ENCODE results near the gene BTBD7.

Gene BTBD7

GRCh38 chr14:93317210-93317874 is 15.5 kb downstream of the BTBD7 start:
- H3K9ac ChIP-seq (ENCODE audit: low read length): no peak overlapping the region
- H3K27ac ChIP-seq (ENCODE audit: low read depth, low read length): peak overlapping the region; percentile 83; the same call in 1 of the 2 replicates
- peaks cover 19% of the 10 kb centered on the region for H3K4me1 ChIP-seq (ENCODE audit: control insufficient read depth, insufficient read depth, low read length)
- H3K27me3 ChIP-seq (ENCODE audit: control insufficient read depth, insufficient read depth, low read length): no peaks in the 10 kb centered on the region
- H3K36me3 ChIP-seq (ENCODE audit: control insufficient read depth, insufficient read depth, low read length): no peaks in the 10 kb centered on the region
- no peak overlapping the region for H3K4me3 ChIP-seq (ENCODE audit: low read depth, low read length)
- H3K9me3 ChIP-seq (ENCODE audit: control insufficient read depth, insufficient read depth, low read depth, low read length): no peaks in the 10 kb centered on the region

- H3K27ac ChIP-seq (ENCODE audit: low read depth, low read length): no peak overlapping the region
- no peaks in the 10 kb centered on the region for H3K27me3 ChIP-seq (ENCODE audit: control insufficient read depth, insufficient read depth, low read length)
- no peaks in the 10 kb centered on the region for H3K36me3 ChIP-seq (ENCODE audit: control insufficient read depth, insufficient read depth, low read length)
- H3K4me3 ChIP-seq (ENCODE audit: low read depth, low read length): no peak overlapping the region
- no peaks in the 10 kb centered on the region for H3K9me3 ChIP-seq (ENCODE audit: control insufficient read depth, insufficient read depth, low read depth, low read length)
- H3K9ac ChIP-seq (ENCODE audit: low read length): no peak overlapping the region
- peaks cover 19% of the 10 kb centered on the region for H3K4me1 ChIP-seq (ENCODE audit: control insufficient read depth, insufficient read depth, low read length)
These were observed 16.1 kb downstream of the BTBD7 start for GRCh38 chr14:93316716-93317115.

GRCh38 chr14:93315575-93315974 is 17.3 kb downstream of the BTBD7 start:
- Histone ChIP-seq H3K4me3 (ENCODE audit: low read depth, low read length) (no peak overlapping the region), H3K9ac (ENCODE audit: low read length) (no peak overlapping the region), H3K27ac (ENCODE audit: low read depth, low read length) (no peak overlapping the region), H3K27me3 (ENCODE audit: control insufficient read depth, insufficient read depth, low read length) (no peaks in the 10 kb centered on the region), H3K4me1 (ENCODE audit: control insufficient read depth, insufficient read depth, low read length) (peaks cover 19% of the 10 kb centered on the region), H3K9me3 (ENCODE audit: control insufficient read depth, insufficient read depth, low read depth, low read length) (no peaks in the 10 kb centered on the region), H3K36me3 (ENCODE audit: control insufficient read depth, insufficient read depth, low read length) (no peaks in the 10 kb centered on the region)

GRCh38 chr14:93311082-93311481 is 21.8 kb downstream of the BTBD7 start:
- Histone ChIP-seq H3K27ac (ENCODE audit: low read depth, low read length) (no peak overlapping the region), H3K36me3 (ENCODE audit: control insufficient read depth, insufficient read depth, low read length) (no peaks in the 10 kb centered on the region), H3K4me1 (ENCODE audit: control insufficient read depth, insufficient read depth, low read length) (peaks cover 3% of the 10 kb centered on the region; the same call in 1 of the 2 replicates), H3K9ac (ENCODE audit: low read length) (no peak overlapping the region), H3K4me3 (ENCODE audit: low read depth, low read length) (no peak overlapping the region), H3K9me3 (ENCODE audit: control insufficient read depth, insufficient read depth, low read depth, low read length) (no peaks in the 10 kb centered on the region), H3K27me3 (ENCODE audit: control insufficient read depth, insufficient read depth, low read length) (no peaks in the 10 kb centered on the region)

GRCh38 chr14:93309427-93309966 is 23.3 kb downstream of the BTBD7 start:
- Histone ChIP-seq H3K27ac (ENCODE audit: low read depth, low read length) (no peak overlapping the region), H3K4me1 (ENCODE audit: control insufficient read depth, insufficient read depth, low read length) (peaks cover 8% of the 10 kb centered on the region)

GRCh38 chr14:93308686-93309345 is 24.0 kb downstream of the BTBD7 start:
- H3K9me3 ChIP-seq (ENCODE audit: control insufficient read depth, insufficient read depth, low read depth, low read length): no peaks in the 10 kb centered on the region
- H3K27me3 ChIP-seq (ENCODE audit: control insufficient read depth, insufficient read depth, low read length): no peaks in the 10 kb centered on the region
- H3K9ac ChIP-seq (ENCODE audit: low read length): no peak overlapping the region
- H3K4me1 ChIP-seq (ENCODE audit: control insufficient read depth, insufficient read depth, low read length): peaks cover 11% of the 10 kb centered on the region
- H3K27ac ChIP-seq (ENCODE audit: low read depth, low read length): no peak overlapping the region
- H3K36me3 ChIP-seq (ENCODE audit: control insufficient read depth, insufficient read depth, low read length): no peaks in the 10 kb centered on the region
- H3K4me3 ChIP-seq (ENCODE audit: low read depth, low read length): no peak overlapping the region

More at GRCh38 chr14:93309427-93309966, 23.3 kb downstream of the BTBD7 start:
- no peak overlapping the region for H3K9ac ChIP-seq (ENCODE audit: low read length)
- H3K36me3 ChIP-seq (ENCODE audit: control insufficient read depth, insufficient read depth, low read length): no peaks in the 10 kb centered on the region
- H3K4me3 ChIP-seq (ENCODE audit: low read depth, low read length): no peak overlapping the region
- no peaks in the 10 kb centered on the region for H3K9me3 ChIP-seq (ENCODE audit: control insufficient read depth, insufficient read depth, low read depth, low read length)
- H3K27me3 ChIP-seq (ENCODE audit: control insufficient read depth, insufficient read depth, low read length): no peaks in the 10 kb centered on the region

- Histone ChIP-seq H3K4me3 (ENCODE audit: low read depth, low read length) (no peak overlapping the region), H3K4me1 (ENCODE audit: control insufficient read depth, insufficient read depth, low read length) (peaks cover 20% of the 10 kb centered on the region), H3K27ac (ENCODE audit: low read depth, low read length) (no peak overlapping the region), H3K27me3 (ENCODE audit: control insufficient read depth, insufficient read depth, low read length) (no peaks in the 10 kb centered on the region), H3K9ac (ENCODE audit: low read length) (no peak overlapping the region), H3K9me3 (ENCODE audit: control insufficient read depth, insufficient read depth, low read depth, low read length) (no peaks in the 10 kb centered on the region), H3K36me3 (ENCODE audit: control insufficient read depth, insufficient read depth, low read length) (no peaks in the 10 kb centered on the region)
These were observed 26.0 kb downstream of the BTBD7 start for GRCh38 chr14:93306812-93307211.

- no peaks in the 10 kb centered on the region for H3K27me3 ChIP-seq (ENCODE audit: control insufficient read depth, insufficient read depth, low read length)
- no peaks in the 10 kb centered on the region for H3K9me3 ChIP-seq (ENCODE audit: control insufficient read depth, insufficient read depth, low read depth, low read length)
- no peak overlapping the region for H3K9ac ChIP-seq (ENCODE audit: low read length)
- no peak overlapping the region for H3K4me3 ChIP-seq (ENCODE audit: low read depth, low read length)
- H3K36me3 ChIP-seq (ENCODE audit: control insufficient read depth, insufficient read depth, low read length): no peaks in the 10 kb centered on the region
- H3K4me1 ChIP-seq (ENCODE audit: control insufficient read depth, insufficient read depth, low read length): peaks cover 26% of the 10 kb centered on the region
- no peak overlapping the region for H3K27ac ChIP-seq (ENCODE audit: low read depth, low read length)
These were observed 27.0 kb downstream of the BTBD7 start for GRCh38 chr14:93305725-93306418.

GRCh38 chr14:93304771-93305170 is 28.1 kb downstream of the BTBD7 start:
- Histone ChIP-seq H3K4me3 (ENCODE audit: low read depth, low read length) (no peak overlapping the region), H3K36me3 (ENCODE audit: control insufficient read depth, insufficient read depth, low read length) (no peaks in the 10 kb centered on the region), H3K9ac (ENCODE audit: low read length) (no peak overlapping the region), H3K27me3 (ENCODE audit: control insufficient read depth, insufficient read depth, low read length) (no peaks in the 10 kb centered on the region), H3K27ac (ENCODE audit: low read depth, low read length) (no peak overlapping the region), H3K9me3 (ENCODE audit: control insufficient read depth, insufficient read depth, low read depth, low read length) (no peaks in the 10 kb centered on the region), H3K4me1 (ENCODE audit: control insufficient read depth, insufficient read depth, low read length) (peaks cover 29% of the 10 kb centered on the region)

- no peaks in the 10 kb centered on the region for H3K36me3 ChIP-seq (ENCODE audit: control insufficient read depth, insufficient read depth, low read length)
- H3K27me3 ChIP-seq (ENCODE audit: control insufficient read depth, insufficient read depth, low read length): no peaks in the 10 kb centered on the region
- H3K4me1 ChIP-seq (ENCODE audit: control insufficient read depth, insufficient read depth, low read length): peaks cover 37% of the 10 kb centered on the region
- H3K4me3 ChIP-seq (ENCODE audit: low read depth, low read length): no peak overlapping the region
- H3K9ac ChIP-seq (ENCODE audit: low read length): no peak overlapping the region
- no peak overlapping the region for H3K27ac ChIP-seq (ENCODE audit: low read depth, low read length)
- H3K9me3 ChIP-seq (ENCODE audit: control insufficient read depth, insufficient read depth, low read depth, low read length): no peaks in the 10 kb centered on the region
These were observed 29.2 kb downstream of the BTBD7 start for GRCh38 chr14:93303659-93304058.
